Measurements from ENCODE around the gene RNF222.
A peak's percentile ranks its signal among the peaks of the same experiment; 100 is the strongest.
"Not testable (repeated sequence)": the region's sequence is repeated elsewhere in the genome, so short reads cannot be mapped to it uniquely, and the experiment has no call there.

Gene RNF222

DNA sequence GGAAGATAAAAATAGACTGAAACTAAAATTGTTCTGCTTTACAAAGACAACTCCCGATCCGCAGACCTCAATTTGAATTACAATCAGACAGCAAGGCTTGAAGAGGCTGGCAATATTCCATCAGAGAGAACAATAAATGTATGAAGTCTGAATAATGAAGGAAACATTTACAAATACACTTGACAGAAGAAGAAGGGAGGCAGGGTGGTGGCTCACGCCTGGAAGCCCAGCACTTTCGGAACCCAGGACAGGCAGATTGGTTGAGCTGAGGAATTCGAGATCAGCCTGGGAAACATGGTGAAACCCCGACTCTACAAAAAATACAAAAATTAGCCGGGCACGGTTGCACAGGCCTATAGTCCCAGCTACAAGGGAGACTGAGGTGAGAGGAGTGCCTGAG, 43.4 kb downstream of the RNF222 start:
- no peaks in the 10 kb centered on the region for H4K20me1 ChIP-seq
- H3K9ac ChIP-seq = no peak overlapping the region
- H3K27ac ChIP-seq = no peak overlapping the region
- H3K4me3 ChIP-seq = no peak overlapping the region
- no peaks in the 10 kb centered on the region for H3K27me3 ChIP-seq
- 0 out of 22 replicates have a peak overlapping the region, but pooled peaks of 1 of the 11 experiments have one; percentile 5 for H3K4me2 ChIP-seq
- peaks cover 0 to 8% (median 3%) of the 10 kb centered on the region in 10 experiments; a peak in 16 of 20 replicates for H3K4me1 ChIP-seq
- no peaks in the 10 kb centered on the region for H3K36me3 ChIP-seq
- peaks cover 0 to 8% (median 0%) of the 10 kb centered on the region in 11 experiments; a peak in 2 of 22 replicates for H3K9me3 ChIP-seq (replicated peaks in 1 of 11)
- no peak for TF ChIP-seq Cebpa-rat (IDR thresholded peaks at IDR 0.05)

- Histone ChIP-seq H3K4me2 (0 out of 22 replicates have a peak overlapping the region, but pooled peaks of 1 of the 11 experiments have one; percentile 5), H3K9me3 (replicated peaks in 1 of 11) (peaks cover 0 to 8% (median 0%) of the 10 kb centered on the region in 11 experiments; a peak in 2 of 22 replicates)
- no peak for TF ChIP-seq Cebpa-rat (IDR thresholded peaks at IDR 0.05)
These were observed 43.9 kb downstream of the RNF222 start for GRCh38 chr17:8353736-8354135.

GRCh38 chr17:8350339-8350738, 47.3 kb downstream of the RNF222 start:
- no peak for TF ChIP-seq Cebpa-rat (IDR thresholded peaks at IDR 0.05)

More at GRCh38 chr17:8353736-8354135, 43.9 kb downstream of the RNF222 start:
- no peak overlapping the region for H3K4me3 ChIP-seq
- H3K36me3 ChIP-seq = no peaks in the 10 kb centered on the region
- H3K4me1 ChIP-seq = peaks cover 0 to 3% (median 0%) of the 10 kb centered on the region in 10 experiments; a peak in 3 of 20 replicates
- no peak overlapping the region for H3K27ac ChIP-seq
- no peaks in the 10 kb centered on the region for H4K20me1 ChIP-seq
- no peaks in the 10 kb centered on the region for H3K27me3 ChIP-seq
- no peak overlapping the region for H3K9ac ChIP-seq

GRCh38 chr17:8347001-8347400, 50.6 kb downstream of the RNF222 start:
- not testable (repeated sequence) for H3K9me3 ChIP-seq (replicated peaks in 1 of 11); H3K9ac ChIP-seq; H3K36me3 ChIP-seq; H3K4me1 ChIP-seq; H3K4me3 ChIP-seq; H3K4me2 ChIP-seq; H3K27ac ChIP-seq; H4K20me1 ChIP-seq
- peaks cover 10 to 33% (median 29%) of the 10 kb centered on the region in 11 experiments; a peak in 21 of 22 replicates for H3K27me3 ChIP-seq

More at GRCh38 chr17:8350339-8350738, 47.3 kb downstream of the RNF222 start:
- Histone ChIP-seq H3K4me2 (peak overlapping the region in 1 of 11 experiments; percentile 5; a peak in 2 of 22 replicates), H3K27me3 (peaks cover 10 to 33% (median 29%) of the 10 kb centered on the region in 11 experiments; a peak in 21 of 22 replicates), H3K27ac (no peak overlapping the region), H3K36me3 (no peaks in the 10 kb centered on the region), H3K9me3 (replicated peaks in 1 of 11) (no peaks in the 10 kb centered on the region), H3K4me1 (peaks cover 0 to 3% (median 0%) of the 10 kb centered on the region in 10 experiments; a peak in 3 of 20 replicates), H3K9ac (no peak overlapping the region), H4K20me1 (no peaks in the 10 kb centered on the region), H3K4me3 (no peak overlapping the region)

GRCh38 chr17:8345951-8346665, 51.5 kb downstream of the RNF222 start:
- H3K4me1 ChIP-seq = peaks cover 0 to 3% (median 0%) of the 10 kb centered on the region in 10 experiments; a peak in 3 of 20 replicates
- H3K27ac ChIP-seq = no peak overlapping the region
- no peak for TF ChIP-seq Cebpa-rat (IDR thresholded peaks at IDR 0.05)
- peaks cover 10 to 33% (median 29%) of the 10 kb centered on the region in 11 experiments; a peak in 21 of 22 replicates for H3K27me3 ChIP-seq
- H3K9ac ChIP-seq = no peak overlapping the region
- no peaks in the 10 kb centered on the region for H4K20me1 ChIP-seq
- no peak overlapping the region for H3K4me3 ChIP-seq
- no peaks in the 10 kb centered on the region for H3K36me3 ChIP-seq
- no peaks in the 10 kb centered on the region for H3K9me3 ChIP-seq (replicated peaks in 1 of 11)
- H3K4me2 ChIP-seq = no peak overlapping the region

GRCh38 chr17:8345052-8345690, 52.5 kb downstream of the RNF222 start:
- H4K20me1 ChIP-seq = no peaks in the 10 kb centered on the region
- H3K4me2 ChIP-seq = peak overlapping the region in 2 of 11 experiments; percentile 11 to 16; a peak in 2 of 22 replicates
- H3K27me3 ChIP-seq = peaks cover 10 to 33% (median 29%) of the 10 kb centered on the region in 11 experiments; a peak in 21 of 22 replicates
- H3K4me3 ChIP-seq = no peak overlapping the region
- TF ChIP-seq Cebpa-rat (IDR thresholded peaks at IDR 0.05) = no peak
- H3K4me1 ChIP-seq = peaks cover 0 to 3% (median 0%) of the 10 kb centered on the region in 10 experiments; a peak in 3 of 20 replicates
- no peaks in the 10 kb centered on the region for H3K9me3 ChIP-seq (replicated peaks in 1 of 11)
- no peaks in the 10 kb centered on the region for H3K36me3 ChIP-seq
- H3K27ac ChIP-seq = no peak overlapping the region
- no peak overlapping the region for H3K9ac ChIP-seq

DNA sequence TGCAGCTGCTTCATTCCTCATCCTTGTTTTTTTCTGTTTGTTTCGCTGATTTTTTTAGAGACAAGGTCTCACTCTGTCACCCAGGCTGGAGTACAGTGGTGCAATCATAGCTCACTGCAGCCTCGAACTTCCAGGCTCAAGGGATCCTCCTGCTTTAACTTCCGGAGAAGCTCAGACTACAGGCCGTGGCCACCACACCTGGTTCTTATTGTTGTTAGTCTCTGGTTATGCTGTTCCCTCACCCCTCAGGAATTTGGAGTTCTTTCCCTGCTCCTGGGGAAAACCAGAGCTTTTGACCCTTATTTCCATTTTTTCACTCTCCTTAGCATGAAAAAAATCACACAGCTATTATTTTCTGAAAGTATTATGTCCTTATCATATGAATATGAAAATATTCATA, 56.2 kb downstream of the RNF222 start:
- H3K4me1 ChIP-seq = peaks cover 0 to 8% (median 2%) of the 10 kb centered on the region in 10 experiments; a peak in 4 of 20 replicates
- H3K9me3 ChIP-seq (replicated peaks in 1 of 11) = no peaks in the 10 kb centered on the region
- H3K27me3 ChIP-seq = peaks cover 0 to 13% (median 9%) of the 10 kb centered on the region in 11 experiments; a peak in 17 of 22 replicates
- H3K4me3 ChIP-seq = no peak overlapping the region
- H3K9ac ChIP-seq = no peak overlapping the region
- TF ChIP-seq Cebpa-rat (IDR thresholded peaks at IDR 0.05) = no peak
- H3K36me3 ChIP-seq = no peaks in the 10 kb centered on the region
- H3K4me2 ChIP-seq = no peak overlapping the region
- H4K20me1 ChIP-seq = no peaks in the 10 kb centered on the region
- no peak overlapping the region for H3K27ac ChIP-seq
